ENCODE results near the gene INSC.

- TF ChIP-seq RAD21 (conservative IDR thresholded peaks at IDR 0.05) (no peak), CTCF (IDR thresholded peaks at IDR 0.05; ENCODE audit: poor library complexity, severe bottlenecking) (no peak), EP300 (conservative IDR thresholded peaks at IDR 0.05; ENCODE audit: poor library complexity, severe bottlenecking) (no peak), EZH2 (IDR thresholded peaks at IDR 0.05; ENCODE audit: borderline replicate concordance, insufficient read depth, low read length, poor library complexity, severe bottlenecking) (no peak), POLR2AphosphoS5 (IDR thresholded peaks at IDR 0.05) (no peak)
Measured at GRCh38 chr11:15217416-15217815, 102.7 kb downstream of the INSC start.
